HG03521 (cell line): ENCODE results near the gene DUSP5.
A peak's percentile ranks its signal among the peaks of the same experiment; 100 is the strongest.
"Not testable (repeated sequence)": the region's sequence is repeated elsewhere in the genome, so short reads cannot be mapped to it uniquely, and the experiment has no call there.

Experiments used
- ATAC-seq: cut with Tn5 transposase; IDR thresholded peaks from one replicate; pipeline ENCODE4 v1.9.1; 2021; ENCODE audit warnings: mild to moderate bottlenecking, moderate library complexity; ENCODE audit not compliant: unreplicated experiment

DUSP5 gene

GRCh38 chr10:110497438-110498086, at the start of gene DUSP5:
DUSP5 (plus strand) TSS chr10:110497907; CDS start chr10:110498122, 215 bp downstream.
- ATAC-seq: peak; percentile 64

- no peak for ATAC-seq
These were observed 48.9 kb upstream of the DUSP5 start for GRCh38 chr10:110448682-110449418.

- ATAC-seq: no peak
These were observed 42.3 kb upstream of the DUSP5 start for GRCh38 chr10:110455446-110455845.

- ATAC-seq: no peak
These were observed 41.7 kb upstream of the DUSP5 start for GRCh38 chr10:110456046-110456445.

GRCh38 chr10:110456523-110457091, 41.1 kb upstream of the DUSP5 start:
- no peak for ATAC-seq

GRCh38 chr10:110457851-110458250, 39.9 kb upstream of the DUSP5 start:
- ATAC-seq: no peak

GRCh38 chr10:110458266-110458920, 39.3 kb upstream of the DUSP5 start:
- no peak for ATAC-seq

- ATAC-seq: no peak
These were observed 38.1 kb upstream of the DUSP5 start for GRCh38 chr10:110459600-110459999.

- ATAC-seq: no peak
These were observed 37.4 kb upstream of the DUSP5 start for GRCh38 chr10:110460111-110460809.

- ATAC-seq: no peak
These were observed 36.6 kb upstream of the DUSP5 start for GRCh38 chr10:110461088-110461487.

- ATAC-seq: no peak
These were observed 36.2 kb upstream of the DUSP5 start for GRCh38 chr10:110461530-110461929.

GRCh38 chr10:110462166-110463095, 35.3 kb upstream of the DUSP5 start:
- no peak for ATAC-seq

GRCh38 chr10:110468258-110468657, 29.4 kb upstream of the DUSP5 start:
- not testable (repeated sequence) for ATAC-seq

GRCh38 chr10:110470541-110470940, 27.2 kb upstream of the DUSP5 start:
- ATAC-seq: not testable (repeated sequence)

GRCh38 chr10:110471566-110472139, 26.1 kb upstream of the DUSP5 start:
- ATAC-seq: no peak

GRCh38 chr10:110474017-110474416, 23.7 kb upstream of the DUSP5 start:
- no peak for ATAC-seq

GRCh38 chr10:110474826-110475225, 22.9 kb upstream of the DUSP5 start:
- ATAC-seq: no peak

- ATAC-seq: no peak
These were observed 21.8 kb upstream of the DUSP5 start for GRCh38 chr10:110475722-110476515.

GRCh38 chr10:110479710-110480109, 18.0 kb upstream of the DUSP5 start:
- no peak for ATAC-seq
